ENCODE results near the gene METTL3.

DNA sequence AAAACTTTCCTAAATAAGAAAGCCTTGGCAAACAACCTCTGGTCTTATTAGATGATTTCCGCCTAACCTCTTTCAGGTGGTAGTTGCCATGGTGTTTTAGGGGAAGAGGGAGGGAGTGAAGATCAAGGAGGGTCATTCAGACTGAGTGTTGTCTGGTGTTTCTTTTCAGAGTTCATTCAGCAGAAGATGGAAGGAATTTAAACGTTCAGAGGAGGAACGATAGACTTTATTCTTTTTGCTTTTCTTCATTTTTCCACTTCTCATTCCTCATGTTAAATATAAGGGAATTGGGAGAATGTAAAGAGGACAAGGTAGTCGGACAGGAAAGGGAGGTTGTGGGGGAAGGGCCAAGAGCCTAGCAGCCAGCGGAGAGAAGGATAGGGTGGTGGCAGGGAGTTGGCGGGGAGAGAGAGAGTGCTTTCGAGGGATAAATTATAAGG, 32.4 kb upstream of the METTL3 start:
- TF ChIP-seq POLR2A (IDR thresholded peaks at IDR 0.05): no peak
- TF ChIP-seq, protein P1, sequence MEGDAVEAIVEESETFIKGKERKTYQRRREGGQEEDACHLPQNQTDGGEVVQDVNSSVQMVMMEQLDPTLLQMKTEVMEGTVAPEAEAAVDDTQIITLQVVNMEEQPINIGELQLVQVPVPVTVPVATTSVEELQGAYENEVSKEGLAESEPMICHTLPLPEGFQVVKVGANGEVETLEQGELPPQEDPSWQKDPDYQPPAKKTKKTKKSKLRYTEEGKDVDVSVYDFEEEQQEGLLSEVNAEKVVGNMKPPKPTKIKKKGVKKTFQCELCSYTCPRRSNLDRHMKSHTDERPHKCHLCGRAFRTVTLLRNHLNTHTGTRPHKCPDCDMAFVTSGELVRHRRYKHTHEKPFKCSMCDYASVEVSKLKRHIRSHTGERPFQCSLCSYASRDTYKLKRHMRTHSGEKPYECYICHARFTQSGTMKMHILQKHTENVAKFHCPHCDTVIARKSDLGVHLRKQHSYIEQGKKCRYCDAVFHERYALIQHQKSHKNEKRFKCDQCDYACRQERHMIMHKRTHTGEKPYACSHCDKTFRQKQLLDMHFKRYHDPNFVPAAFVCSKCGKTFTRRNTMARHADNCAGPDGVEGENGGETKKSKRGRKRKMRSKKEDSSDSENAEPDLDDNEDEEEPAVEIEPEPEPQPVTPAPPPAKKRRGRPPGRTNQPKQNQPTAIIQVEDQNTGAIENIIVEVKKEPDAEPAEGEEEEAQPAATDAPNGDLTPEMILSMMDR (IDR thresholded peaks at IDR 0.05 in 4 of 5, conservative IDR thresholded peaks at IDR 0.05 in 1 of 5): no peak

Measured in gastrocnemius medialis (tissue), 4 donors.